ENCODE data around the gene TRIP11. TPM values are rescaled to one million over a fixed set of nuclear protein-coding genes. Genes with fewer than 3 reads are reported as not detected.

TRIP11 gene
- total and polyA plus RNA-seq, 2 experiments from 2014 or later = 24.9 to 52.2 TPM

DNA sequence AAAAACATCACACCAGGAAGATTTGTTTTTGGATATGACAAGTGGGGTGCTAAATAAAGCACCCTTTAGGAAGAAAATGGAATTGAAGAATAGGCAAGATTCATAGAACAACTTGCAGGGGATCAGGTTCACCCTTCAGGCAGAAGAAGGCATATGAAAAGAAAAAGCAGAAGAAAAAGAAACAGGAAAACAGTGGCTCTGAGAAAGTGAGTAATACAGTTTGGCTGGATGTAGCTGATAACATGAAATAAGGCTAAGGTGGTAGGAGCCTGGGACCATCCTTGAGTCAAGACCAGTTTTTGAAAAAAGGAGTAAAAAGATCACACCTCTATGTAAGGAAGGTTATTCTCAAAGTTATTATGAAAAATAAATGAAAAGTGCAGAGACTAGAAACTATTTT is 42.4 kb downstream of the TRIP11 start:
- no peak overlapping the region for H3K4me2 ChIP-seq
- Mint-ChIP-seq H3K27ac (no peak overlapping the region), H3K36me3 (ENCODE audit: low read depth) (peaks cover 10% of the 10 kb centered on the region; the same call in 2 of the 3 replicates), H3K9me3 (no peaks in the 10 kb centered on the region), H3K4me1 (peaks cover 4% of the 10 kb centered on the region; the same call in 2 of the 3 replicates), H3K27me3 (ENCODE audit: insufficient read depth, low read depth, poor library complexity) (no peaks in the 10 kb centered on the region), H3K4me3 (no peak overlapping the region)
- no peaks in the 10 kb centered on the region for H3K4me1 ChIP-seq (ENCODE audit: insufficient read depth)
- H3K79me2 ChIP-seq (replicated peaks; ENCODE audit: insufficient read depth) = no peaks in the 10 kb centered on the region
- H3K27me3 ChIP-seq (ENCODE audit: insufficient read depth) = no peaks in the 10 kb centered on the region
- H4K20me1 ChIP-seq (replicated peaks; ENCODE audit: insufficient read depth) = no peaks in the 10 kb centered on the region
- no peak for TF ChIP-seq EZH2phosphoT487 (IDR thresholded peaks at IDR 0.05; ENCODE audit: unreplicated experiment)
- H2AFZ ChIP-seq = no peak overlapping the region
- no peak overlapping the region for H3K4me3 ChIP-seq
- no peaks in the 10 kb centered on the region for H3F3A ChIP-seq (replicated peaks; ENCODE audit: low read depth)
- ATAC-seq (no peak), DNase-seq (ENCODE audit: low spot score) (no peak)
- H3K27ac ChIP-seq (ENCODE audit: low read depth) = no peak overlapping the region
- peaks cover 5% of the 10 kb centered on the region; the same call in 1 of the 2 replicates for H3K36me3 ChIP-seq (ENCODE audit: insufficient read depth)
- no peaks in the 10 kb centered on the region for H3K9me2 ChIP-seq (ENCODE audit: insufficient read depth)

DNA sequence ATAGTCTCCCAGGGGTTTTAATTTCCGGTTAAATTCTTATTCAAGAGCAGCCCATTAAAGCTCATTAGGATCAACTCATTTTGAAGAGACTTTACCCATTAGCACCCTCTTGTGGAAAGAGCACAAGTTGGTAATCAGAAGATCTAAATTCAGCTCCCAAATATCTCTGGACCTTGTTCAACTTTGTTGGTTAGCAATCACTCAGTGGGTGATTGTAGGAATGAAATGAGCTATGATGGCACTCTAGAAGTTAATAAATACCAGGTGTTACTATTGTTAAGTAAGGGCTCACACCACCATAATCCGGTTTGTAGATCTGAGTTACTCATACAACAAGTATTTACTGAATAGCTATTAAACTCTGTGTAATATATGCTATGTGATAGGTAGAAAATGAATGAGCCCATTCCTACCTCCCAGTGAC is 42.9 kb downstream of the TRIP11 start:
- Histone ChIP-seq H3K9me2 (ENCODE audit: insufficient read depth) (no peaks in the 10 kb centered on the region), H3K27me3 (ENCODE audit: insufficient read depth) (no peaks in the 10 kb centered on the region), H2AFZ (no peak overlapping the region), H3F3A (replicated peaks; ENCODE audit: low read depth) (no peaks in the 10 kb centered on the region), H3K4me1 (ENCODE audit: insufficient read depth) (no peaks in the 10 kb centered on the region), H3K4me2 (no peak overlapping the region), H4K20me1 (replicated peaks; ENCODE audit: insufficient read depth) (no peaks in the 10 kb centered on the region), H3K79me2 (replicated peaks; ENCODE audit: insufficient read depth) (no peaks in the 10 kb centered on the region), H3K27ac (ENCODE audit: low read depth) (no peak overlapping the region), H3K36me3 (ENCODE audit: insufficient read depth) (peaks cover 5% of the 10 kb centered on the region; the same call in 1 of the 2 replicates), H3K4me3 (no peak overlapping the region)
- Mint-ChIP-seq H3K36me3 (ENCODE audit: low read depth) (peaks cover 13% of the 10 kb centered on the region; the same call in 2 of the 3 replicates), H3K27ac (no peak overlapping the region), H3K27me3 (ENCODE audit: insufficient read depth, low read depth, poor library complexity) (no peaks in the 10 kb centered on the region), H3K9me3 (no peaks in the 10 kb centered on the region), H3K4me1 (peaks cover 4% of the 10 kb centered on the region; the same call in 2 of the 3 replicates), H3K4me3 (no peak overlapping the region)
- DNase-seq (ENCODE audit: low spot score) = peak; percentile 75
- TF ChIP-seq, protein P1, sequence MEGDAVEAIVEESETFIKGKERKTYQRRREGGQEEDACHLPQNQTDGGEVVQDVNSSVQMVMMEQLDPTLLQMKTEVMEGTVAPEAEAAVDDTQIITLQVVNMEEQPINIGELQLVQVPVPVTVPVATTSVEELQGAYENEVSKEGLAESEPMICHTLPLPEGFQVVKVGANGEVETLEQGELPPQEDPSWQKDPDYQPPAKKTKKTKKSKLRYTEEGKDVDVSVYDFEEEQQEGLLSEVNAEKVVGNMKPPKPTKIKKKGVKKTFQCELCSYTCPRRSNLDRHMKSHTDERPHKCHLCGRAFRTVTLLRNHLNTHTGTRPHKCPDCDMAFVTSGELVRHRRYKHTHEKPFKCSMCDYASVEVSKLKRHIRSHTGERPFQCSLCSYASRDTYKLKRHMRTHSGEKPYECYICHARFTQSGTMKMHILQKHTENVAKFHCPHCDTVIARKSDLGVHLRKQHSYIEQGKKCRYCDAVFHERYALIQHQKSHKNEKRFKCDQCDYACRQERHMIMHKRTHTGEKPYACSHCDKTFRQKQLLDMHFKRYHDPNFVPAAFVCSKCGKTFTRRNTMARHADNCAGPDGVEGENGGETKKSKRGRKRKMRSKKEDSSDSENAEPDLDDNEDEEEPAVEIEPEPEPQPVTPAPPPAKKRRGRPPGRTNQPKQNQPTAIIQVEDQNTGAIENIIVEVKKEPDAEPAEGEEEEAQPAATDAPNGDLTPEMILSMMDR (conservative IDR thresholded peaks at IDR 0.05; ENCODE audit: low read depth in 2 of 2) = peak; percentile 62 to 79
- no peak for TF ChIP-seq POLR2AphosphoS5 (IDR thresholded peaks at IDR 0.05; ENCODE audit: low read depth)
- TF ChIP-seq, protein P2, sequence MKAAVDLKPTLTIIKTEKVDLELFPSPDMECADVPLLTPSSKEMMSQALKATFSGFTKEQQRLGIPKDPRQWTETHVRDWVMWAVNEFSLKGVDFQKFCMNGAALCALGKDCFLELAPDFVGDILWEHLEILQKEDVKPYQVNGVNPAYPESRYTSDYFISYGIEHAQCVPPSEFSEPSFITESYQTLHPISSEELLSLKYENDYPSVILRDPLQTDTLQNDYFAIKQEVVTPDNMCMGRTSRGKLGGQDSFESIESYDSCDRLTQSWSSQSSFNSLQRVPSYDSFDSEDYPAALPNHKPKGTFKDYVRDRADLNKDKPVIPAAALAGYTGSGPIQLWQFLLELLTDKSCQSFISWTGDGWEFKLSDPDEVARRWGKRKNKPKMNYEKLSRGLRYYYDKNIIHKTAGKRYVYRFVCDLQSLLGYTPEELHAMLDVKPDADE (IDR thresholded peaks at IDR 0.05) = no peak
- peak; percentile 57 for ATAC-seq

DNA sequence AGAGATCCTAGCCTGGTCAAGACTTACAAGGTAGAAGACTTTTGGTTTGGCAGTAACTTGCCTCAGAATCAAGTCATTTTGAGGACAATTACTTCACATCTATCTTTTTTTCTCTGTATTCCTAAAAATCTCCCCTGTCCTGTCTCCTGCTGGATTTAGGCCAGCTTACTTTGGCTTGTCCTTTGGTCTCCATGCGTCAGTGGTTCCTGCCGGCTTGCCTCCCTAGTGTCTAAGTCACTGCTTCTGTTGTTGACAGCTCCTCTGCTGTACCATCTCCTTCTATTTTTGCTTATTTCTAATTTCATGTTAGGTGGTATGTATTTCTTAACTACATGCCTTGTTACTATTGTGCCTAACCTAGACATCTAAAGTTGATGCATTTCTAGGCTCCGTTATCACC is 52.7 kb downstream of the TRIP11 start:
- H3K9me3 Mint-ChIP-seq = no peaks in the 10 kb centered on the region
- no peak for TF ChIP-seq EZH2phosphoT487 (IDR thresholded peaks at IDR 0.05; ENCODE audit: unreplicated experiment)
- H3K36me3 ChIP-seq (ENCODE audit: insufficient read depth) = peaks cover 15% of the 10 kb centered on the region; the same call in 1 of the 2 replicates
- no peaks in the 10 kb centered on the region for H3K79me2 ChIP-seq (replicated peaks; ENCODE audit: insufficient read depth)
- H3K27me3 ChIP-seq (ENCODE audit: insufficient read depth) = no peaks in the 10 kb centered on the region
- H3K4me2 ChIP-seq = no peak overlapping the region
- H3K4me3 ChIP-seq = no peak overlapping the region
- no peak overlapping the region for H3K27ac ChIP-seq (ENCODE audit: low read depth)
- H3K27ac Mint-ChIP-seq = no peak overlapping the region
- DNase-seq (ENCODE audit: low spot score) = no peak
- ATAC-seq = no peak
- no peaks in the 10 kb centered on the region for H3F3A ChIP-seq (replicated peaks; ENCODE audit: low read depth)
- no peaks in the 10 kb centered on the region for H3K27me3 Mint-ChIP-seq (ENCODE audit: insufficient read depth, low read depth, poor library complexity)
- no peak overlapping the region for H3K4me3 Mint-ChIP-seq
- H3K4me1 Mint-ChIP-seq = no peaks in the 10 kb centered on the region
- no peaks in the 10 kb centered on the region for H4K20me1 ChIP-seq (replicated peaks; ENCODE audit: insufficient read depth)
- no peak overlapping the region for H2AFZ ChIP-seq
- no peaks in the 10 kb centered on the region for H3K9me2 ChIP-seq (ENCODE audit: insufficient read depth)
- no peaks in the 10 kb centered on the region for H3K4me1 ChIP-seq (ENCODE audit: insufficient read depth)
- peaks cover 14% of the 10 kb centered on the region for H3K36me3 Mint-ChIP-seq (ENCODE audit: low read depth)

Data from GM23338 (cell line).